Heart right ventricle (tissue), 16 donors: Measurements from ENCODE around the gene GALNTL6. TPM values are rescaled to one million over a fixed set of nuclear protein-coding genes. Genes with fewer than 3 reads are reported as not detected.

Experiments used
- ATAC-seq, 8 donors: fragments of 200-7000 bp; cut with Tn5 transposase; one replicate each; pipeline ENCODE4 v1.9.1; 2020; ENCODE audit warnings: mild to moderate bottlenecking in 8 of 8, moderate library complexity in 8 of 8, moderate number of reproducible peaks in 1 of 8
- DNase-seq, 2 donors: peaks; one replicate each; pipeline ENCODE4 v3.0.0-alpha.2; 2020
- H3K27ac ChIP-seq, 10 donors: fragments of 200-600 bp; sonication (generic) in 2 of 10; one replicate each; pipeline versions ENCODE4 v1.5.0 to v1.8.0; 2020 to 2022; ENCODE audit warnings: mild to moderate bottlenecking in 3 of 10
- H3K27me3 ChIP-seq, 7 donors: fragments of 200-600 bp; one replicate each; pipeline ENCODE4 v1.8.0; 2021 to 2022; ENCODE audit warnings: mild to moderate bottlenecking in 2 of 7
- H3K36me3 ChIP-seq, 9 donors: fragments of 200-600 bp; sonication (generic) in 1 of 9; one replicate each; pipeline versions ENCODE4 v1.5.0 to v1.8.0; 2020 to 2022; ENCODE audit warnings: mild to moderate bottlenecking in 2 of 9
- H3K4me1 ChIP-seq, 9 donors: fragments of 200-600 bp; sonication (generic) in 1 of 9; one replicate each; pipeline versions ENCODE4 v1.5.0 to v1.8.0; 2020 to 2022; ENCODE audit warnings: mild to moderate bottlenecking in 4 of 9
- H3K4me3 ChIP-seq, 10 donors: fragments of 200-600 bp; sonication (generic) in 2 of 10; one replicate each; pipeline versions ENCODE4 v1.5.0 to v1.8.0; 2020 to 2022; ENCODE audit warnings: mild to moderate bottlenecking in 7 of 10, moderate library complexity in 2 of 10
- H3K9me3 ChIP-seq, 11 donors: fragments of 200-600 bp in 10 of 11; sonication (generic) in 2 of 11; one replicate each; pipeline versions ENCODE4 v1.5.0 to v1.8.0; 2013 to 2022; ENCODE audit warnings: mild to moderate bottlenecking in 2 of 11, control low read depth in 1 of 11, moderate library complexity in 1 of 11
- WGBS, 2 donors: extraction: QIAGEN DNeasy Blood & Tissue Kit; methylation state at CpG; one replicate each; pipeline ENCODE4 v1.1.7; 2013; ENCODE audit warnings: inconsistent platforms in 1 of 2; 5-methylcytosine and 5-hydroxymethylcytosine counted together
- intact Hi-C, 10 donors: fragments of 100-400 bp; cut with DNase I; formaldehyde crosslinking; loops; one replicate each; pipeline versions ENCODE4 v1.11.1 to v1.14.2; 2022
- polyA plus RNA-seq, 2 donors: library from polyadenylated mRNA; stranded (reverse); fragments of 200-250 nt; gene quantifications; one replicate each; pipeline ENCODE4 v1.2.3, GENCODE V29; 2013
- total RNA-seq, 10 donors: library from RNA; stranded (reverse); fragmentation: NEBNext Ultra II Directional in 3 of 10; extraction: Animal tissue kit (Norgen Biotek cat#: 25700) in 3 of 10; gene quantifications; one replicate each; pipeline versions ENCODE4 v1.2.1 to v1.2.4, GENCODE V29; 2021 to 2023
- TF ChIP-seq, protein P1 (sequence below), 9 donors: fragments of 200-600 bp; sonication (generic) in 2 of 9; IDR thresholded peaks; one replicate each; pipeline versions ENCODE4 v1.5.0 to v1.8.0; 2021 to 2022; ENCODE audit warnings: antibody characterized with exemption in 9 of 9, mild to moderate bottlenecking in 5 of 9, moderate library complexity in 1 of 9
- donor health status: Arrhythmogenic right ventricular cardiomyopathy.
- donor health status: ischemic (EF 13 %, LVEDD 7.1; RV severe dilation, severe dysfunction).
- donor health status: healthy with polysubstance abuse.
- donor health status: DM: no; HTN: yes; CAD: no.
- donor health status: DM: no; HTN: no; CAD: no.
- donor health status: ischemic (EF 25% LVEDD 6.9; RV normal size, moderate dysfunction).
- donor health status: ischemic (EF 25% LVEDD 5.7; RV mildly dilated, moderate dysfunction).
- donor health status: healthy.
- donor health status: DM: yes; HTN: yes; CAD: no.
- donor health status: Ischemic cardiomyopathy.
- donor health status: ischemic (EF 35%, LVEDD 5.7; RV mildly dilated, moderate dysfunction).
- donor health status: nonischemic (EF 11% LVEDD 7.7; RV severe dilation, severe dysfunction).
- donor health status: DM: yes; HTN: yes; CAD: no.
- donor health status: PGD.
- donor health status: ischemic (EF 29% LVEDD 5.4; RV normal size, mild dysfunction).
- donor health status: nonischemic (EF 23%, LVEDD 6.1; RV moderate dilation, normal function).

Gene GALNTL6
- total and polyA plus RNA-seq, 12 donors = 0.14 to 2.6 (median 0.49) TPM; not detected in 6

DNA sequence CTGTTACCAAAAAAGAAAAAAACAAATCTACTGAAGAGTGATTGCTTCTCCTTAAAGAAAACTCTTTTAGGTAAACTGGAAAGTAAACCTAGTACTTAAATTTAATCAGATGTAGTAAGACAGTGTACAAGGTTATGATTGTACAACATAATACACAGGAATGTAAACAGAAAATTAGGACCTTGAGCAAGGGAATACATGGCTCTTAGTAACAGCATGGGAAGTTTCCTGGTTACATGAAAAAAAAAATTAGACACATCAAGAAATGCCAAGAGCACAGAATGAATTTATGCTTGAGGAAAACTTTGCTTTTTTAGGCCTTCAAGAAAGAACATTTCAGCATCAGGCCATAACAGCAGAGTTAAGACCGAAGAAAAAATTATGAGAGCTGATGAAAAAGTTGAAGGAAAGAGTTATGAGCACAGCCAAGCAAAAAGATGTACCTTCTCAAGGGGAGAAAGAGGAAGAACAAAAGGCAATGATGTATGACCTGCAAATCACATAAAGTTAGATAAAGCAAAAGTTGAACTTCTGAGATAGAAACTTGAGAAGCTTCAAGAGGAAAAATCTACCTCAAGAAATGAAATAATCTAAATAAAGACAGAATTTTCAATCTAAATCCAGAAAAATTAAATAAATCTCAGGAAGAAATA is 311.6 kb downstream of the GALNTL6 start:
- Histone ChIP-seq H3K4me1 (no peaks in the 10 kb centered on the region), H3K4me3 (no peak overlapping the region), H3K9me3 (no peaks in the 10 kb centered on the region), H3K36me3 (no peaks in the 10 kb centered on the region), H3K27me3 (no peaks in the 10 kb centered on the region), H3K27ac (no peak overlapping the region)
- intact Hi-C loops = no loop called here
- 85 to 86% methylated on average over 1 of the region's 1 CpG for WGBS, 2 donors
- DNase-seq = no peak
- TF ChIP-seq, protein P1, sequence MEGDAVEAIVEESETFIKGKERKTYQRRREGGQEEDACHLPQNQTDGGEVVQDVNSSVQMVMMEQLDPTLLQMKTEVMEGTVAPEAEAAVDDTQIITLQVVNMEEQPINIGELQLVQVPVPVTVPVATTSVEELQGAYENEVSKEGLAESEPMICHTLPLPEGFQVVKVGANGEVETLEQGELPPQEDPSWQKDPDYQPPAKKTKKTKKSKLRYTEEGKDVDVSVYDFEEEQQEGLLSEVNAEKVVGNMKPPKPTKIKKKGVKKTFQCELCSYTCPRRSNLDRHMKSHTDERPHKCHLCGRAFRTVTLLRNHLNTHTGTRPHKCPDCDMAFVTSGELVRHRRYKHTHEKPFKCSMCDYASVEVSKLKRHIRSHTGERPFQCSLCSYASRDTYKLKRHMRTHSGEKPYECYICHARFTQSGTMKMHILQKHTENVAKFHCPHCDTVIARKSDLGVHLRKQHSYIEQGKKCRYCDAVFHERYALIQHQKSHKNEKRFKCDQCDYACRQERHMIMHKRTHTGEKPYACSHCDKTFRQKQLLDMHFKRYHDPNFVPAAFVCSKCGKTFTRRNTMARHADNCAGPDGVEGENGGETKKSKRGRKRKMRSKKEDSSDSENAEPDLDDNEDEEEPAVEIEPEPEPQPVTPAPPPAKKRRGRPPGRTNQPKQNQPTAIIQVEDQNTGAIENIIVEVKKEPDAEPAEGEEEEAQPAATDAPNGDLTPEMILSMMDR (IDR thresholded peaks at IDR 0.05) = no peak
- no peak for ATAC-seq

DNA sequence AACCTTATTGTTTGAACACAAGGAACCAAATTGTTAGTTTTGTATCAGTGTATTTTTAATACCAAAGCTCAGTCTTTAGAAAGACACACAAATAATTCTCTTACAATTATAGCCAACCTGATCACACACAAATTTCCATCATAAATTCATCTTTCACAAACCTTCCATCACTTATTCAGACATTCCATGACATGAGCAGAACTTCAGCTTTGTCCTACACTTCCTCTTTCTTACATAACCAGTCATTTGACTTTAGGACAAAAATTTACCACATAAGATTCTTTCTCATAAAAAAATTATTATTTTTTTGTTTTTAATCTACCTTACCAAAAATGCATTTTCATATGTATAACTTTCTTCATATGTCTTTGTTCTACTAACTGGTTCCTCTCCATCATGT is 312.2 kb downstream of the GALNTL6 start:
- intact Hi-C loops = no loop called here
- TF ChIP-seq, protein P1 (IDR thresholded peaks at IDR 0.05) = no peak
- no peak for ATAC-seq

DNA sequence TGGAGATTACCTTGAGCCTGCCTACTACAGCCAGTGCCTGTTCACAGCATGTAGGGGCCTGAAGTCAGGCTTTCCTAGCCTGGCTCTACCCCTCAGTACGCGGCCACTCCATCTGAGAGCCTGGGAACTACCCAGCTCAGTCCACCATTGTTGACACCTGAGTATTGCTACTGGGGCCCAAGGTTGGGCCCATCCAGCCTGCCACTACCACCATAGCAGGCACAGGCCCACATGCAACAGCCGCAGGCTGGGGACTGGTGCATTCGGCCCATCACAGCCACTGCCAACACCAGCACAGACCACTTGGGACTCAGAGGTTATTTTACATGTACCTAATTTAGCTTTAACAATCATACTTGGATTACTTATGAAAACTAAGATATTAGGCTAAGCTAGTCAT is 314.0 kb downstream of the GALNTL6 start:
- no peaks in the 10 kb centered on the region for H3K27me3 ChIP-seq
- intact Hi-C loops = no loop called here
- H3K27ac ChIP-seq = no peak overlapping the region
- TF ChIP-seq, protein P1 (IDR thresholded peaks at IDR 0.05) = no peak
- 91 to 94% methylated on average over 4 of the region's 4 CpGs for WGBS, 2 donors
- no peak overlapping the region for H3K4me3 ChIP-seq
- ATAC-seq (no peak), DNase-seq (no peak)
- H3K9me3 ChIP-seq = no peaks in the 10 kb centered on the region
- H3K4me1 ChIP-seq = no peaks in the 10 kb centered on the region
- H3K36me3 ChIP-seq = no peaks in the 10 kb centered on the region

More for the DNA sequence above, 312.2 kb downstream of the GALNTL6 start:
- Histone ChIP-seq H3K4me3 (no peak overlapping the region), H3K27me3 (no peaks in the 10 kb centered on the region), H3K4me1 (no peaks in the 10 kb centered on the region), H3K9me3 (no peaks in the 10 kb centered on the region), H3K36me3 (no peaks in the 10 kb centered on the region), H3K27ac (no peak overlapping the region)
- DNase-seq = no peak

DNA sequence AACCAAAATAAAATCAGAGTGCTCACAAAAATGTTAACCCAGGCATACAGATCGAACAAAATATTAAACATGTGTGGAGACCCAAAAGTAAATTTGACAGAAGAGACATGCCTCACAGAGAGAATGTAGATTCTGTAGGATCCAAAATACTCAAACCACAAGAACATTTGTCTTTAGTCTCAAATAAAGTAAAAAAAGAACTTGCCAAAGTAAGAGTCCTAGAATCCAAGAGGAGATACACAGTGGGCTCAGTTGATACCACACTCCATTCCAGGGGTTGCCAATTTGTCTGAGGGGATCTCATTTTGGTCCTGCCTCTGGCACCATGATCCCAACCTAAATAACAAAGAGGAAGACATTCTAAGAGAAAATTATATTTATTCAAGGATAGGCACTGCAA is 316.4 kb downstream of the GALNTL6 start:
- DNase-seq (no peak), ATAC-seq (no peak)
- Histone ChIP-seq H3K27ac (no peak overlapping the region), H3K9me3 (no peaks in the 10 kb centered on the region), H3K27me3 (no peaks in the 10 kb centered on the region), H3K4me1 (no peaks in the 10 kb centered on the region), H3K4me3 (no peak overlapping the region), H3K36me3 (no peaks in the 10 kb centered on the region)
- WGBS, 2 donors = 79 to 83% methylated on average over 1 of the region's 1 CpG
- TF ChIP-seq, protein P1 (IDR thresholded peaks at IDR 0.05) = no peak
- intact Hi-C loops = no loop called here
